K562 (cell line): Measurements from ENCODE around the gene DTX1. TPM values are rescaled to one million over a fixed set of nuclear protein-coding genes. Genes with fewer than 3 reads are reported as not detected.

ENCODE experiments used
- ARID1B ChIP-seq: fragments of 450-650 bp; IDR thresholded peaks from 2 replicates; pipeline ENCODE4 v1.6.1; 2016; ENCODE audit warnings: antibody characterized with exemption, mild to moderate bottlenecking, inconsistent platforms
- CREB3L1 ChIP-seq: fragments of 450-650 bp; IDR thresholded peaks from 2 replicates; pipeline ENCODE4 v1.6.1; 2014; ENCODE audit warnings: low read depth, mild to moderate bottlenecking, moderate library complexity, borderline replicate concordance
- CTCF ChIP-seq, 3 experiments: IDR thresholded peaks in 2 of 3; conservative IDR thresholded peaks in 1 of 3; 2 replicates each; pipeline ENCODE4 v1.5.1; 2011 to 2012; ENCODE audit warnings: low read length in 3 of 3, mild to moderate bottlenecking in 3 of 3, control low read depth in 2 of 3, improper control_type of control experiment in 1 of 3, inconsistent platforms in 1 of 3, low read depth in 1 of 3, mixed read lengths in 1 of 3, moderate library complexity in 1 of 3; ENCODE audit not compliant: insufficient read depth in 2 of 3
- DMBX1 ChIP-seq: fragments of 250-450 bp; sonication (Bioruptor Pico); IDR thresholded peaks from 2 replicates; pipeline ENCODE4 v1.8.0; 2022; ENCODE audit warnings: inconsistent platforms, mild to moderate bottlenecking, moderate library complexity, borderline replicate concordance
- ETV1 ChIP-seq: fragments of 450-650 bp; conservative IDR thresholded peaks from 2 replicates; pipeline ENCODE4 v1.6.1; 2016; ENCODE audit warnings: missing genetic modification characterization, control low read depth, low read depth, missing compliant biosample characterization
- GATAD2A ChIP-seq: fragments of 450-650 bp; IDR thresholded peaks from 2 replicates; pipeline ENCODE4 v1.6.1; 2017
- HLTF ChIP-seq: fragments of 450-650 bp; IDR thresholded peaks from 2 replicates; pipeline ENCODE4 v1.6.1; 2016
- HNRNPL ChIP-seq: fragments of 200-400 bp; formaldehyde crosslinking; IDR thresholded peaks from 2 replicates; pipeline ENCODE4 v1.6.1; 2017; ENCODE audit warnings: low read depth, mild to moderate bottlenecking, low read length
- KHSRP ChIP-seq: fragments of 450-650 bp; IDR thresholded peaks from 2 replicates; pipeline ENCODE4 v1.6.1; 2017
- LCOR ChIP-seq: sonication (generic); formaldehyde crosslinking; IDR thresholded peaks from 2 replicates; pipeline ENCODE4 v1.8.0; 2022; ENCODE audit warnings: mild to moderate bottlenecking, missing genetic modification reagents
- NCOA1 ChIP-seq: fragments of 450-650 bp; IDR thresholded peaks from 2 replicates; pipeline ENCODE4 v1.6.1; 2016; ENCODE audit warnings: low read depth
- NRF1 ChIP-seq, 2 experiments: fragments of 450-650 bp; IDR thresholded peaks in 1 of 2; conservative IDR thresholded peaks in 1 of 2; 2 replicates each; pipeline ENCODE4 v1.6.1; 2014; ENCODE audit warnings: mild to moderate bottlenecking in 2 of 2
- PTTG1 ChIP-seq: fragments of 450-650 bp; IDR thresholded peaks from 2 replicates; pipeline ENCODE4 v1.6.1; 2016; ENCODE audit warnings: low read depth, mild to moderate bottlenecking, missing genetic modification characterization, missing compliant biosample characterization
- PURB ChIP-seq: sonication (generic); formaldehyde crosslinking; IDR thresholded peaks from 2 replicates; pipeline ENCODE4 v1.9.0; 2021; ENCODE audit warnings: low read depth, mild to moderate bottlenecking, missing genetic modification reagents
- SP1 ChIP-seq: sonication (generic); formaldehyde crosslinking; IDR thresholded peaks from 2 replicates; pipeline ENCODE4 v1.8.1; 2022; ENCODE audit warnings: mild to moderate bottlenecking, missing genetic modification reagents
- TBP ChIP-seq: optimal IDR thresholded peaks from 2 replicates; pipeline ENCODE3; 2011; ENCODE audit warnings: low read depth, low read length, improper control_type of control experiment
- TEAD1 ChIP-seq, 2 experiments: fragments of 450-650 bp in 1 of 2; sonication (generic) in 1 of 2; formaldehyde crosslinking; IDR thresholded peaks; 2 replicates each; pipeline versions ENCODE4 v1.4.0 to v1.8.0; 2020 to 2022; ENCODE audit warnings: mild to moderate bottlenecking in 2 of 2, missing genetic modification reagents in 1 of 2
- TOE1 ChIP-seq, 2 experiments: fragments of 450-650 bp in 1 of 2; sonication (generic) in 1 of 2; formaldehyde crosslinking in 1 of 2; IDR thresholded peaks; 2 replicates each; pipeline versions ENCODE4 v1.7.1 to v1.8.0; 2016 to 2022; ENCODE audit warnings: borderline replicate concordance in 2 of 2, mild to moderate bottlenecking in 2 of 2, antibody characterized with exemption in 1 of 2, inconsistent platforms in 1 of 2, low read depth in 1 of 2, missing genetic modification reagents in 1 of 2, moderate library complexity in 1 of 2
- ZBTB7A ChIP-seq: IDR thresholded peaks from 2 replicates; pipeline ENCODE4 v1.6.1; 2011; ENCODE audit warnings: low read depth, mild to moderate bottlenecking, low read length, moderate library complexity, borderline replicate concordance; ENCODE audit not compliant: control insufficient read depth
- ZFP1 ChIP-seq: fragments of 450-650 bp; formaldehyde crosslinking; IDR thresholded peaks from 2 replicates; pipeline ENCODE4 v1.4.0; 2020; ENCODE audit warnings: mild to moderate bottlenecking, mixed read lengths
- ZNF212 ChIP-seq: fragments of 450-650 bp; formaldehyde crosslinking; IDR thresholded peaks from 2 replicates; pipeline ENCODE4 v1.4.0; 2020; ENCODE audit warnings: mild to moderate bottlenecking
- ZNF384 ChIP-seq: IDR thresholded peaks from 2 replicates; pipeline ENCODE4 v1.6.1; 2012; ENCODE audit warnings: low read depth, low read length, improper control_type of control experiment
- ZNF586 ChIP-seq: fragments of 450-650 bp; formaldehyde crosslinking; conservative IDR thresholded peaks from 2 replicates; pipeline ENCODE4 v1.4.0; 2020; ENCODE audit warnings: mild to moderate bottlenecking, moderate library complexity
- polyA plus RNA-seq, 8 experiments: library from polyadenylated mRNA; depleted of rRNA in 4 of 8; stranded (reverse) in 5 of 8; unstranded in 3 of 8; fragments of >200 nt; fragmentation: Nextera tagmentation in 2 of 8; fragmentation: Illumina TruSeq in 1 of 8; extraction: Ambion mirVana in 2 of 8; extraction: Trizol in 1 of 8; gene quantifications; 2 replicates each; pipeline versions ENCODE4 v1.2.1 to v1.2.3, GENCODE V29; 2011 to 2014; ENCODE audit warnings: inconsistent platforms in 1 of 8, missing spikeins in 1 of 8
- total RNA-seq, 7 experiments: library from RNA; depleted of rRNA in 6 of 7; stranded (reverse); fragments of >200 nt in 6 of 7; fragmentation: Illumina TruSeq in 2 of 7; extraction: Trizol in 2 of 7; gene quantifications; 2 replicates each; pipeline versions ENCODE4 v1.2.1 to v1.2.3, GENCODE V29; 2011 to 2021; ENCODE audit warnings: low replicate concordance in 1 of 7
- TF ChIP-seq, protein P1 (sequence below): fragments of 250-450 bp; sonication (Bioruptor Pico); IDR thresholded peaks from 2 replicates; pipeline ENCODE4 v1.5.0; 2020; ENCODE audit warnings: mild to moderate bottlenecking

The DTX1 gene
- total and polyA plus RNA-seq, 9 of the 15 experiments (the other 6 are each of a cell fraction or from before 2014, with no cell fraction given): not detected

DNA sequence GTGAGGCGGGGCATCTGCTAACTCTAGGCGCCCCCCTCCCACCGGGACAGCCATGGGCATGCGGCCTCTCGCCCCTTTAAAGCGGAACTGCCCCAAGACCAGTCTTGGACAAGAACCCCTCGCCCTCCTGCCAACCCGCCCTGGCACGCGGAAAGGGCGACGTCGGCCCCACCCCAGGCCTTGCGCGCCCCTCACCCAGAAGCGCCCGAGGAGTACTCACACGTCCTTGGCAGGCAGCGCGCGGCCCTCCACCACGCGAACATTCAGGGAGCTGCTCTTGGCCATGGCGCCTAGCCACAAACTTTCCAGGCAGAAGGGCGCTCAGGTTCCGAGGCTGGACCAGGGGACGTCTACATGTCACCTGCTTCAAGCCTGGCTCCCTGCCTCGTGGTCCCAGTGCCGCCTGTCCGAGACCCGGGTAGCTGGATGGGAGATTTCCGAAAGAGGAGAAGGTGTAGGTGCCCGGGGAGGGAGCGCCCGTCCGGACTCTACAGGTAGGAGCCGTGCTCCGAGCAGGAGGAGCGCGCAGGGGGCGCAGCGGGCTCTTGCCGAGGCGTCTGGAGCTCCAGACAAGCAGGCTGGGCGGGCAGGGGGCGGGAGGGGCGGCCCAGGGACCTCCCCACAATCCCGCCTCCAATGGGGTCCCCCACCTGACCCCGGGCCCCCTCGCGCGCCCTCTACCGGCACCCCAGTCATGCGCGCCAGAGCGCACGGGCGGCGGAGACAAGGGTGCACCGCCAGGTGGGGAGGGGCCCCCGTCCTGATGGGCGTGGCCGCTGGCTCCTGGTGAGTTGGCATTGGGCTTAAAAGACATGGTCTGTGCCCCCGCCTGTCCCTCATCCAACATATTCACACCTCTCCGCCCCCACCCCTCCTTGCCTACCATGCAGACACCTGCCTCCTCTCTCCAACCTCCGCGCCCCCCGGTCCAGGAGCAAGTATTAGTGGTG lies 78.9 kb downstream of the DTX1 start, which contains the start of gene RASAL1 (continued):
- TF ChIP-seq CREB3L1 (no peak), NRF1 (conservative IDR thresholded peaks at IDR 0.05 in 1 of 2, IDR thresholded peaks at IDR 0.05 in 1 of 2) (peak; percentile 53 to 60), TOE1 (IDR thresholded peaks at IDR 0.05; ENCODE audit: borderline replicate concordance) (no peak), TOE1 (CRISPR knock-in tag; IDR thresholded peaks at IDR 0.05; ENCODE audit: borderline replicate concordance, low read depth) (no peak), ETV1 (tag) (no peak), ZNF212 (CRISPR knock-in tag) (no peak), SP1 (0 out of 2 replicates have a peak, but pooled peaks have one; percentile 17), PTTG1 (no peak), CTCF (IDR thresholded peaks at IDR 0.05 in 2 of 3, conservative IDR thresholded peaks at IDR 0.05 in 1 of 3; ENCODE audit: insufficient read depth in 2 of 3, low read depth in 1 of 3, low read length in 3 of 3) (peak; percentile 51 to 87 (median 58); a peak in 5 of 6 replicates), DMBX1 (CRISPR knock-in tag) (no peak), ZNF384 (no peak), HNRNPL (no peak), KHSRP (no peak), PURB (no peak), ZBTB7A (peak; percentile 87), HLTF (no peak), ARID1B (no peak), GATAD2A (no peak), TBP (no peak), ZFP1 (CRISPR knock-in tag) (no peak), ZNF586 (no peak), LCOR (CRISPR knock-in tag) (no peak), TEAD1 (CRISPR knock-in tag; IDR thresholded peaks at IDR 0.05) (no peak), NCOA1 (no peak)
- TF ChIP-seq, protein P1, sequence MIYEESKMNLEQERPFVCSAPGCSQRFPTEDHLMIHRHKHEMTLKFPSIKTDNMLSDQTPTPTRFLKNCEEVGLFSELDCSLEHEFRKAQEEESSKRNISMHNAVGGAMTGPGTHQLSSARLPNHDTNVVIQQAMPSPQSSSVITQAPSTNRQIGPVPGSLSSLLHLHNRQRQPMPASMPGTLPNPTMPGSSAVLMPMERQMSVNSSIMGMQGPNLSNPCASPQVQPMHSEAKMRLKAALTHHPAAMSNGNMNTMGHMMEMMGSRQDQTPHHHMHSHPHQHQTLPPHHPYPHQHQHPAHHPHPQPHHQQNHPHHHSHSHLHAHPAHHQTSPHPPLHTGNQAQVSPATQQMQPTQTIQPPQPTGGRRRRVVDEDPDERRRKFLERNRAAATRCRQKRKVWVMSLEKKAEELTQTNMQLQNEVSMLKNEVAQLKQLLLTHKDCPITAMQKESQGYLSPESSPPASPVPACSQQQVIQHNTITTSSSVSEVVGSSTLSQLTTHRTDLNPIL: no peak
